ENCODE results near the gene PRKCSH.

Gene PRKCSH

DNA sequence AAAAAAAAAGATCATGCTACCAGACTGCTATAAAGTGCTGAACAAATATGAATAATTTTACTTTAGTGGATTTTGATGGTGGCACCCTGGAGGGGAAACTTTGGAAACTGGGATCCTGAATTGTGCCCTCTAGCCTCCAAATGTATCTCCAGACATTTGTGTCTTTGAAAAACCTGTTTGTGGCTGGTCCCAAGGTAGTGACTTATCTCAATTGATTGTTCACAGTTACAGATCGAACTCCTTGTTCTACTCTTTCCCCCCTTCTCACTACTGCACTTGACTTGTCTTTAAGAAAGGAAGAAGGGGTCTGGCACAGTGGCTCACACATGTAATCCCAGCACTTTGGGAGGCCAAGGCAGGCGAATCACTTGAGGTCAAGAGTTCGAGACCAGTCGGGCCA, 26.8 kb upstream of the PRKCSH start:
- no peak overlapping the region for H3K27ac Mint-ChIP-seq
- H3K9me3 Mint-ChIP-seq, result no peaks in the 10 kb centered on the region
- no peaks in the 10 kb centered on the region for H3K36me3 Mint-ChIP-seq
- no peak overlapping the region for H3K4me3 Mint-ChIP-seq
- H3K4me1 Mint-ChIP-seq, result no peaks in the 10 kb centered on the region
- CTCF ChIA-PET, result no interaction called here
- H3K27me3 Mint-ChIP-seq, result peaks cover 54% of the 10 kb centered on the region
- no peak for DNase-seq

DNA sequence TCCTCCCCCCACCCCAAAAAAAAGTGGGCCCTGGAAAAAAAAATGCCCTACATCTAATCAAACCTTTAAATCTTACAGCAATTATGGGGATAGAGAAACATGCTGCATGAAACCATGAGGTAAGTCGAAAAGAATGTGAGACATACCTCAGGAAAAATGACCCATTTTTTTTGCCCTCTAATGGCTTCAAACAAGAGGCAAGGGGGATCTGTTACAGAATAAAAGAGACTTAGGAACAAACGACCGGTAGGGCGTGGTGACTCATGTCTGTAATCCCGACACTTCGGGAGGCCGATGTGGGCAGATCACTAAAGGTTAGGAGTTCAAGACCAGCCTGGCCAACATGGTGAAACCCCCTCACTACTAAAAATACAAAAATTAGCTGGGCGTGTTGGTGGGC, 24.8 kb upstream of the PRKCSH start:
- no peaks in the 10 kb centered on the region for H3K36me3 Mint-ChIP-seq
- no peaks in the 10 kb centered on the region for H3K9me3 Mint-ChIP-seq
- CTCF ChIA-PET, result no interaction called here
- H3K27me3 Mint-ChIP-seq, result peaks cover 55% of the 10 kb centered on the region
- no peak for DNase-seq
- H3K27ac Mint-ChIP-seq, result no peak overlapping the region
- no peak overlapping the region for H3K4me3 Mint-ChIP-seq
- no peaks in the 10 kb centered on the region for H3K4me1 Mint-ChIP-seq

DNA sequence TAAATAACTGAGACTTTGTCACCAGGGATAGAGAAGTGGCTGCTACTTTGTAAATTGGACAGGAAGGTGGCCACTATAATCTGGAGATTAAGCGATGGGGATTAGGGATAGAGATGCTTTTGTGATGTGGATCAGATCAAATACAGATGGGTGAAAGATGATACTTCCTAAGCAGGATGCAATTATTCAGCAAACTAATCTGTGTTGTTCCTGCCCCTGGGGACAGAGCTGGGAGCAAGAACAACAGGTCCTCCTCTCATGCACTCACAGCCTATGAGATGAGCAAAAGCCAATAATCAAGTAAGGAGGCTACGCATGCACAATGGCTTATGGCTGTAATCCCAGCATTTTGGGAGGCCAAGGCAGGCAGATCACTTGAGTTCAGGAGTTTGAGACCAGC, 20.9 kb upstream of the PRKCSH start:
- CTCF ChIA-PET, result no interaction called here
- Mint-ChIP-seq H3K4me3 (no peak overlapping the region), H3K9me3 (no peaks in the 10 kb centered on the region), H3K27me3 (peaks cover 59% of the 10 kb centered on the region), H3K4me1 (peaks cover 4% of the 10 kb centered on the region), H3K36me3 (no peaks in the 10 kb centered on the region), H3K27ac (no peak overlapping the region)
- no peak for DNase-seq

DNA sequence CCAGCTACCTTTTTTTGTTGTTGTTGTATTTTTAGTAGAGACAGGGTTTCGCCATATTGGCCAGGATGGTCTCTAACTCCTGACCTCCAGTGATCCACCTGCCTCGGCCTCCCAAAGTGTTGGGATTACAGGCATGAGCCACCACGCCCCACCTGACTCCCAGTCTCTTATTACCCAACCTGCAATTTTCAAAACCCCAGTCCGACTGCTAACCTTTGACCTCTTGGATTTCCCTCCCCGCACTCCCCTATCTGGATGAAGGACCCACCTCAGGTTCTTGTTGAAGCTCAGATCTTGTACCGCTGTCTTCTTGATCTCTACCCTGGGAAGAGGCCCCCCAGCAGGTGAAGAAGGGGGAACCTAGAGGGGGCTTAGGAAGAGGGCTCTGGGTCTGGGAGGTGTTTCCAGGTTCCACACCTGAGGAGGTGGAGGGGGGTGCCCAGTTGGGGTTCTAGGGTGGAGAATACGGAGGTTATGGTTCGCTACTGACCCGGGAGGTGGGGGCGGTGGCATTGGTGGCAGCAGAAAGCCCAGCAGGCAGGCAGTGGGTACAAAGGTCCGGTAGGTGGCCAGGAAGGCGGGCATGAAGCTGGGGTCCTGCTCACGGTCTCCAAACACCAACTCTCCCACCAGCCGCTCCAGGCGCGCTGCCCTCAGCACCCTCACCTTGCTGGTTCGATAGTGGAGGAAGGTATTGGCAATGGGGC, 18.9 kb upstream of the PRKCSH start:
- Mint-ChIP-seq H3K36me3 (no peaks in the 10 kb centered on the region), H3K27me3 (peaks cover 66% of the 10 kb centered on the region)
- CTCF ChIA-PET, result interaction anchor here (0.9 kb wide), 1 partner anchor 9 kb away, joined by 4 read pairs; no protein-coding TSS in a partner anchor

DNA sequence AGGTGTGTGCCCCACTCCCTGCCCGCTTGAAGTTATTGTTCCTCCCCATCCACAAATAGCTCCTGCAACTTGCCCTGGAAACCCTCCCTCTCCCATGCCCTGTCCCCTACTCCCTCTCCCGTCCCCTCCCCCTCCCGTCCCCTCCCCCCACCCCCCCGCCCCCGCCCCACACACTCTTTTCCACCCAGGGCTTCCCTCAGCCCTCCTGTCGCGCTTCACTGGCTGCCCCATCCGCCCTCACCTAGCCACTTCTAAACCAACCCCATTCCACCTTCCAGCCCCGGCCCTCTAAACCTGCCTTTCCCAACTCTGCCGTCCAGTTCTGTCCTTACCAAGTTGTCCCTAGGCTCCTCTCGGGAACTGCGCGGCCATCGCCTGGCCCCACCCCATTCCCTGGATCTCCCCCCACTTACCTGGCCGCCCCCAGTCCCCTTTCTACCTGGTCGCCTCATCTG, 17.3 kb upstream of the PRKCSH start:
- CTCF ChIA-PET, result no interaction called here
- Mint-ChIP-seq H3K27me3 (peaks cover 82% of the 10 kb centered on the region), H3K9me3 (no peaks in the 10 kb centered on the region), H3K4me1 (peaks cover 31% of the 10 kb centered on the region), H3K27ac (no peak overlapping the region), H3K36me3 (no peaks in the 10 kb centered on the region), H3K4me3 (no peak overlapping the region)
- DNase-seq, result no peak

More for the DNA sequence above, 18.9 kb upstream of the PRKCSH start:
- Mint-ChIP-seq H3K27ac (no peak overlapping the region), H3K4me1 (peaks cover 16% of the 10 kb centered on the region), H3K4me3 (no peak overlapping the region), H3K9me3 (no peaks in the 10 kb centered on the region)
- DNase-seq, result no peak

DNA sequence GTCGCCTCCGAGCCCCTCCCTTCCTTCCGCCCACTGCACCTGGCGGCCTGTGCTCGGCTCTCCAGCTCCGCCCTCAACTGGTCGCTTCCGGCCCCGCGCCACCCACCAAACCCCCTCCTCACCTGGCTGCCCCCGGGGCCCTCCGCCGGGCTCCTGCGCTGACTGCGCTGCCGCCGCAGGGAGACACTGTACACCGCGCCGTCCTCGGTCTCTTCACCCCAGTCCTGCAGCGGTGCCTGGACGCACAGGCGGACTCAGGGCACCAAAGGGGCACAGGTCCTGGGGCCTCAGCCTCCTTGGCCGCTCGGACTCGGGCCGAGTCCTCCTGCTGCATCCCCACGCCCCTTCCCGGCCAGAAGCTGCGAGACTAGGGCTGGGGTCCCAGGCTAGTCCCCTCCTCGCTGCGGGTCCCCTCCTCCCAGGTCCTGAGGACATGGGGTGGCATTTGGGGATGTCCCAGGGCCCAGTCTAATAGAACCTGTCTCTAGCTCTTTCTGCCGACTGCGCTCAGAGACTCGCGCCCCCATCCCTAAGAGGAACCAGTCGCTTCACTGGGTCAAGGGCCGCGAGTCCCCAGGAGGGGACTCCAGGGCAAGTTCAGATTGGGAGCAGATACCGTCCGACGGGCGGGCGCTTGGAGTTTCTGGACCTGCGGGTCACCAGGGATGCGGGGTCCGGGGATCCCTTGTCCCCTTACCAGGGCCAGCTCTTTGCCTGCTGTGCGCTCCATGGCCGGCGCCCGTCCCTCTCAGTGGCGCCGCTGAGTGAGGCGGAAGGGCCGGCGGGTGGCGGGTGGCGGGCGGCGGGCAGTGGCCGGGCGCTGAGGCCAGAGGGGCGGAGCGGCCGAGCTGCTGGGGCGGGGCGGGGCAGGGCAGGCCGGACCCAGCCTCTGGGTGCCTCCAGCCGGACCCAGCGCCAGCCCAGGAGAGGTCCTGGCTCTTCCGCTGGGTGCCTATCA, 16.6 kb upstream of the PRKCSH start, which contains the start of gene RGL3:
TSS of gene RGL3 (minus strand) at position 766 of the 958 bp plus-strand sequence. CDS start at position 730, 36 bp downstream.
- no peak within 1 kb of the TSS for H3K4me3 Mint-ChIP-seq
- H3K4me1 Mint-ChIP-seq, result peaks cover 38% of the 10 kb centered on the region
- no peak within 1 kb of the TSS for H3K27ac Mint-ChIP-seq
- peaks cover 89% of the 10 kb centered on the region for H3K27me3 Mint-ChIP-seq
- CTCF ChIA-PET, result no interaction called here
- no peak for DNase-seq
- H3K9me3 Mint-ChIP-seq, result no peaks in the 10 kb centered on the region
- no peaks in the 10 kb centered on the region for H3K36me3 Mint-ChIP-seq

DNA sequence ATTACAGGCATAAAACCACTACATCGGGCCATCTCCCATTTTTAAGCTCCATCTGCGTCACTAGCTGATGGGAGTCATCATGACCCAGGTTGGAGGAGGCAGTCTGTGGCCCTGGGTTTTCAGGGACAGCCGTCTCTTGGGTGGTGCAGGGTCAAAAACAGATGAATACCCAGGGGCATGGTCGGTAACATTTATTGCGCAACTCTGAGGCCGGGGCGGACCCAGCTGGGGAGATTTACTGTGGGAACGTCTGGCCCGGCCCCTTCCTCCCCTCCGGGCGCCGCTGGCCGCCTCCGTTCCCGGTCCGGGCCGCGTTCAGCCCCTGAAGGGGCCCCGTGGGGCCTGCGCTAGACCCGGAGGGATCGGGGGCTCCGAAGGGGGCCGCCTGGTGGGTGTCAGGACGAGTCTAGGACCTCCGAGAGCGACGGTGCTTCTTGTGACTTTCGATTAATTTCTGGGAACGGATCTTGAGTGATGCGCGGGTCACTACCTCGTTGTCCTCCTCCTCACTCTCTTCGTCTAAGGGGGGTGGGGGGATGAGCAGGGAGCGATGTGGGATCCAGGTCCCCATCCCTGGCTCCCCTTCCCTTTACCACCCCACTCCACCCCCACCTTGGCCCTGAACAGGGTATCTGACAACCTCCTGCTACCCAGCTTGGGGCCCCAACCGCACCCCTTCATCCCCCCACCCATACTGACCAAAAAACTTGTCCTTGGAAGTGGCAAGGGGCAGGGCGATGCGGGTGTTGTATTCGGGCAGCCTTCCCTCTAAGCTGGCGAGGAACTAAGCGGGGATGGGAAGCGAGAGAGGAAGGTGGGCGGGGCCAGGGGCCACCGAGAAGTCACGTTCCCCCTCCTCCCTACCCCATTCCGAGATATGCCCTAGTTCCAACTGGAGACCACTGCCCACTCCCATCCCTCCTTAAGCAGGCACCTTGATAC, 14.7 kb upstream of the PRKCSH start:
- CTCF ChIA-PET, result interaction anchor here (0.6 to 1.7 kb wide), 3 partner anchors 27 to 38 kb away, joined by 3 to 4 read pairs (median 3); no protein-coding TSS in a partner anchor
- Mint-ChIP-seq H3K4me3 (no peak overlapping the region), H3K27me3 (peaks cover 86% of the 10 kb centered on the region), H3K36me3 (no peaks in the 10 kb centered on the region), H3K4me1 (peaks cover 41% of the 10 kb centered on the region), H3K27ac (no peak overlapping the region), H3K9me3 (peaks cover 2% of the 10 kb centered on the region)
- no peak for DNase-seq

DNA sequence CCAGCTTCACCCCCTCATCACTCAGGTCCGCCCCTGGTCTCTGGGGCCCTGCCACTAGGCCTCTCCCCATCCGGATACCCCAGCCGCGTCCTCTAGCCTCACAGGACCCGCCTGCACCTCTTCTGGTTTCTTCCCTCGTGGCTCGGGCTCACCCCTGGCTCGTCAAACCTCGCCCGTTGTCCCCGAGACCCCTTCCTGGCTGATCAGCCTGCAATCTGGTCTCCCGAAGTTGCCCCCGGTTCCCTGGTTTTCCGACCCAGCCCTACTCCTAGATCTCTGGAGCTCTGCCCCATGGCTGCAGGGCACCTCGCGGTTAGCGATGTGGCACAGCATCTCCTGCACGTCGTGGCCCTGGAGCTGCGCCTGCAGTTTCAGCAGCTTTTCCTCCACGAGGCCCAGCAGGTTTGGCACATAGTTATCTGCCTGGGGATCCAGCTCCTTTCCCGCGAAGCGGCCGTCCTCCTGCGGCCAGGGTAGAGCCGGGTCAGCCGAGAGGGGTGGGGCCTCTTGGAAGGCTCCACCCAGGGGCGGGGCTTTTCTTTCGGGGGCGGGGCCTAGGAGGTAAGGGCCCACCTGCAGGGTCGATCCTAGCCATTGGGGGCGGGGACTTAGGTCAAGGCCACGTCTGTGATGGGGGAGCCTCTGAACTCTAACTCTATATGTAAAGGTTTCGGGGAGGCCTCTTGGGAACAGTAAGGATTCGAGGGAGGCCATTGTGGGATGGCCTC, 13.9 kb upstream of the PRKCSH start:
- CTCF ChIA-PET, result interaction anchor here (1.7 kb wide), 1 partner anchor 39 kb away, joined by 4 read pairs; no protein-coding TSS in a partner anchor
- H3K27me3 Mint-ChIP-seq, result peaks cover 81% of the 10 kb centered on the region
- H3K9me3 Mint-ChIP-seq, result peaks cover 2% of the 10 kb centered on the region
- no peak overlapping the region for H3K27ac Mint-ChIP-seq
- DNase-seq, result peak; percentile 52
- no peaks in the 10 kb centered on the region for H3K36me3 Mint-ChIP-seq
- no peak overlapping the region for H3K4me3 Mint-ChIP-seq
- H3K4me1 Mint-ChIP-seq, result peaks cover 41% of the 10 kb centered on the region

DNA sequence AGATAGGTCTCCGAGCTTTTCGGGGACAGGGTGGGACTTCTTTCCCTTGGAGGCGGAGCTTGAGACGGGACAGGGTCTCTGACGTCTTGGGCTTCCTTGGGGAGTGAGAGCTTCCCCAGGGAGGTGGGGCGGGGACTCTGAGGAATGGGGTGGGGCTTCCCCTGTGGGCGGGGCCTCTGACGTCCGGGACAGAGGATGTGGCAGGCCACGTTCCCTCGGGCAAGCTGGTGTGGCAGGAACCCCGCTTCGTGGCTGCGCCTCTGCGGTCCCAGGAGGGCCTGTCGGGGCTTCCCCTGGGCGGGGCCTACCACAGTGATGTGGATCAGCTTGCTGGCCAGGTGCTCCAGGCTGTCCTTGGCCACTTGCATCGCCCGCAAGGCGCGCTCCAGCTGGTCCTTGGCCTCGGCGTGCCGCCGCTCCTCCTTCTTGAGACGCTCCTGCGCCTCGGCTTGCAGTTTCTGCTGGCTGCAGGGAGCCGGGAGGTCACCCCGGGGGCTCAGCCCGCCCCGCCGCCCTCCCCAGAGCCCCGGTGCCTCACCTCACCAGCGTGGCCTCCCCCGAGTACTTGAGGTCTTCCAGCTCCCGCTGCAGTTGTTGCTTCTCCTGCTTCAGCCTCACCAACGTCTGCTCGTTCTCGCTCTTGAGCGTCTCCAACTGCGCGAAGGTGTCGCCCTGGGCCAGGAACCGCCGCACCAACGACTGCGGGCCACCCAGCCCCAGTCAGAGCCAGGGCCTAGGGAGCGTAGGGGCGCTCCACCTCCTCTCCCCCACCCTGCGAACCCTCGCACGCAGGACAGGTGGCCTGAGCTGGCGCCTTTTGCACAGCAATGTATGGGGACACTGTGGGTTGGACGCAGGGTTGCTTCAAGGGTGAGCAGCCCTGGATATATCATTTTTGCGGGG, 13.0 kb upstream of the PRKCSH start:
- H3K4me1 Mint-ChIP-seq, result peaks cover 41% of the 10 kb centered on the region
- H3K27ac Mint-ChIP-seq, result peak overlapping the region; percentile 52
- H3K9me3 Mint-ChIP-seq, result peaks cover 2% of the 10 kb centered on the region
- H3K36me3 Mint-ChIP-seq, result no peaks in the 10 kb centered on the region
- CTCF ChIA-PET, result interaction anchor here (1.2 to 1.7 kb wide), 2 partner anchors 39 to 41 kb away, joined by 3 to 4 read pairs; no protein-coding TSS in a partner anchor
- DNase-seq, result peak; percentile 84
- peaks cover 76% of the 10 kb centered on the region for H3K27me3 Mint-ChIP-seq
- H3K4me3 Mint-ChIP-seq, result peak overlapping the region; percentile 67

DNA sequence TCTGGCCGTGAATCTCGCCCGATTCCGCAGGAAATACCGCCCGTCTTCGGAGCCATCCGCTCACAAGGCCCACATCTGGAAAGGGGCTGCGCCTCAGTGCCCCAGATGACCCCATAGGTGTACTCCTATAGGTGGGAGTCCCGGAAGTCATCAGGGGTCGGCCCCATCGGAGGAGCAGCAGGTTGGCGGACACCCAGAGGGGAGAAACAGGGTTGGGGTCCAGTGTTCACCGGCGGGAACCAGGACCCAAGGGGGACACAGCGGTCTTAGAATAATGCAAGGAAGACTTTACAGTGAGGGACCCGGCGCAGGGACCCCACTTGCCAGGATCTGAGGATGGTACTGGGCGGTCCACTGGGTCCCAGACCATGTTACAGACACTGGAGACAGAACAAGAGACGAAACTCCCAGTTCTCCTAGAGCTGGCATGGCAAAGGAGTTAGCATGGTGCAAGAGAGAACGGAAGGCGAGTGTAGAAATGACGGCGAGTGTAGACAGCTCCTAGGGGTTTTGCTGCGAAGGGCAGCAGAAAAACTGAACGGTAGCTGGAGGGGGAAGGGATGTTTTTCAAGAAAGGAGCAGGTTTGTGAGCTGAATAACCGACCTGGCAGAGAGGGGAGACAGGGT, 12.2 kb upstream of the PRKCSH start:
- Mint-ChIP-seq H3K9me3 (peaks cover 2% of the 10 kb centered on the region), H3K4me1 (peaks cover 39% of the 10 kb centered on the region), H3K4me3 (peak overlapping the region; percentile 67), H3K27me3 (peaks cover 68% of the 10 kb centered on the region), H3K36me3 (no peaks in the 10 kb centered on the region), H3K27ac (no peak overlapping the region)
- DNase-seq, result no peak
- CTCF ChIA-PET, result interaction anchor here (1.0 to 1.2 kb wide), 2 partner anchors 40 to 42 kb away, joined by 3 read pairs; no protein-coding TSS in a partner anchor

DNA sequence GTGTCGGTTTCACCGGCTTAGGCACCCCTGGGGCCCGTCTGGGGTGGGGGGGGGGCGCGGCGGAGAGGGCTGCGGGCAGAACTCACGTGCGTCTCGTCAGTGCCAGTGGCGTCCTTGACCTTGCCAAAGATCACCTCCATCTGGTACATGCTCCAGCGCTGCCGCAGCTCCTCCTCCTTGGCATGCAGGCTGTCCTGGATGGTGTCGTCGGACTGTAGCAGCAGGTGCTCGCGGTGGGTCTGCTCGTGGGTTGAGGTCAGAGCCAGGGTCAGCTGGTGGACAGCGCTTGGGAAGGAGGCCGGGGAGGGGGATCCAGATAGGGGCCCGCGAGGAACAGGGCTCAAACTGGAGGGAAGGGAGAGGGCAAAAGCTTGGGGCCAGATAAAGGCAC, 11.6 kb upstream of the PRKCSH start:
- Mint-ChIP-seq H3K27me3 (peaks cover 63% of the 10 kb centered on the region), H3K4me3 (no peak overlapping the region), H3K27ac (no peak overlapping the region), H3K9me3 (peaks cover 2% of the 10 kb centered on the region), H3K36me3 (no peaks in the 10 kb centered on the region), H3K4me1 (peaks cover 37% of the 10 kb centered on the region)
- DNase-seq, result no peak
- CTCF ChIA-PET, result interaction anchor here (0.6 to 1.0 kb wide), 2 partner anchors 41 to 110 kb away, joined by 3 read pairs; no protein-coding TSS in a partner anchor

Measured in activated naive CD4-positive, alpha-beta T cell treated with anti-CD3 and anti-CD28 coated beads, Interleukin-2, amount 10 ng/mL, durations not matched to agents 7 days and 5 days (primary cell).